GM12878 (cell line): ENCODE data around the gene INHBC. TPM values are rescaled to one million over a fixed set of nuclear protein-coding genes. Genes with fewer than 3 reads are reported as not detected.

ENCODE experiments used
- ATAC-seq: fragments of 200-7000 bp; cut with Tn5 transposase; 3 replicates; pipeline ENCODE4 v1.9.1; 2020; ENCODE audit warnings: mild to moderate bottlenecking, moderate library complexity
- BruUV-seq: library from RNA; stranded (reverse); fragments of 400-500 nt; replicated peaks from 2 replicates; lab custom pipeline; 2021; lab: Mats Ljungman, UMichigan
- CTCF ChIA-PET: fragments of 300-600 bp; sonication (Branson Sonifier 250); formaldehyde crosslinking; extraction: SDS; loops from one replicate; lab custom pipeline; 2021; ENCODE audit warnings: inconsistent platforms; lab: Yijun Ruan, JAX
- POLR2A ChIA-PET: fragments of 350-600 bp; formaldehyde crosslinking; extraction: SDS; loops from one replicate; lab custom pipeline; 2021; ENCODE audit warnings: inconsistent platforms; lab: Charles Lee
- RAD21 ChIA-PET: fragments of 300-600 bp; sonication (Branson Sonifier 250); formaldehyde crosslinking; loops from one replicate; lab custom pipeline; 2023; ENCODE audit warnings: antibody characterized with exemption; ENCODE audit not compliant: unreplicated experiment; lab: Charles Lee
- SMC1A ChIA-PET: fragments of 300-600 bp; sonication (Branson Sonifier 250); formaldehyde crosslinking; loops from one replicate; lab custom pipeline; 2023; ENCODE audit not compliant: unreplicated experiment, uncharacterized antibody; lab: Charles Lee
- DNase-seq: peaks from one replicate; pipeline ENCODE4 v3.0.0-alpha.2; 2011; ENCODE audit warnings: low read depth, low spot score
- FAIRE-seq: peaks from 3 replicates; lab custom pipeline; 2011; peaks lifted over from hg19 to GRCh38; lab: Jason Lieb, UNC
- H2AFZ ChIP-seq: 2 replicates; pipeline ENCODE4 v1.6.0; 2011; ENCODE audit warnings: low read depth, low read length, control low read depth; ENCODE audit not compliant: control insufficient read depth
- H3K27ac ChIP-seq: 2 replicates; pipeline ENCODE4 v1.5.1; 2011; ENCODE audit warnings: control low read depth; ENCODE audit not compliant: control insufficient read depth, insufficient read depth
- H3K27me3 ChIP-seq, 2 experiments: replicated peaks in 1 of 2; 2 replicates each; pipeline versions ENCODE4 v1.6.0 to v1.6.1; 2011; ENCODE audit warnings: low read length in 1 of 2; ENCODE audit not compliant: control insufficient read depth in 2 of 2, insufficient read depth in 2 of 2
- H3K36me3 ChIP-seq, 2 experiments: 2 replicates each; pipeline ENCODE4 v1.5.1; 2011; ENCODE audit warnings: low read length in 1 of 2; ENCODE audit not compliant: control insufficient read depth in 2 of 2, insufficient read depth in 2 of 2
- H3K4me1 ChIP-seq: 2 replicates; pipeline ENCODE4 v1.6.1; 2011; ENCODE audit warnings: mild to moderate bottlenecking, low read length, moderate library complexity, mixed read lengths; ENCODE audit not compliant: control insufficient read depth, insufficient read depth
- H3K4me2 ChIP-seq: 2 replicates; pipeline ENCODE4 v1.6.0; 2011; ENCODE audit warnings: control low read depth; ENCODE audit not compliant: control insufficient read depth, insufficient read depth
- H3K4me3 ChIP-seq: fragments of 200-600 bp; sonication (generic); 2 replicates; pipeline ENCODE4 v1.5.1; 2016
- H3K79me2 ChIP-seq: 2 replicates; pipeline ENCODE4 v1.6.0; 2011; ENCODE audit warnings: low read length; ENCODE audit not compliant: control insufficient read depth, insufficient read depth
- H3K9ac ChIP-seq: 2 replicates; pipeline ENCODE4 v1.8.0; 2011; ENCODE audit warnings: low read length, control low read depth, mixed read lengths; ENCODE audit not compliant: control insufficient read depth, insufficient read depth
- H3K9me3 ChIP-seq: replicated peaks from 3 replicates; pipeline ENCODE4 v1.5.1; 2011; ENCODE audit warnings: mild to moderate bottlenecking, low read length; ENCODE audit not compliant: control insufficient read depth, insufficient read depth
- H4K20me1 ChIP-seq: 2 replicates; pipeline ENCODE4 v1.6.0; 2011; ENCODE audit not compliant: control insufficient read depth, insufficient read depth
- BMI1 ChIP-seq: fragments of 450-650 bp; IDR thresholded peaks from 2 replicates; pipeline ENCODE4 v1.6.1; 2016; ENCODE audit warnings: mild to moderate bottlenecking, moderate library complexity, borderline replicate concordance
- BRCA1 ChIP-seq: IDR thresholded peaks from 2 replicates; pipeline ENCODE4 v1.6.1; 2011; ENCODE audit warnings: low read depth, low read length, improper control_type of control experiment
- CREB1 ChIP-seq: IDR thresholded peaks from 2 replicates; pipeline ENCODE4 v1.6.1; 2012; ENCODE audit warnings: low read depth, mild to moderate bottlenecking, inconsistent platforms
- CTCF ChIP-seq, 3 experiments: IDR thresholded peaks in 2 of 3; conservative IDR thresholded peaks in 1 of 3; 2 replicates each; pipeline ENCODE4 v1.5.1; 2011; ENCODE audit warnings: low read depth in 3 of 3, low read length in 3 of 3, mild to moderate bottlenecking in 3 of 3, control low read depth in 2 of 3, moderate library complexity in 2 of 3, inconsistent platforms in 1 of 3, mixed read lengths in 1 of 3; ENCODE audit not compliant: control insufficient read depth in 2 of 3, insufficient read depth in 1 of 3; ENCODE audit errors: extremely low read depth in 1 of 3
- MXI1 ChIP-seq: fragments of 150-350 bp; IDR thresholded peaks from 2 replicates; pipeline ENCODE4 v1.6.1; 2011; ENCODE audit warnings: low read depth, mild to moderate bottlenecking, inconsistent platforms, low read length, improper control_type of control experiment
- NFIC ChIP-seq: IDR thresholded peaks from 2 replicates; pipeline ENCODE4 v1.6.1; 2012; ENCODE audit warnings: low read depth, mild to moderate bottlenecking, inconsistent platforms, low read length, moderate library complexity
- NR2C1 ChIP-seq: fragments of 450-650 bp; IDR thresholded peaks from 2 replicates; pipeline ENCODE4 v1.6.1; 2017; ENCODE audit warnings: antibody characterized with exemption, mild to moderate bottlenecking, moderate library complexity
- PBX3 ChIP-seq: IDR thresholded peaks from 2 replicates; pipeline ENCODE4 v1.6.1; 2011; ENCODE audit warnings: mild to moderate bottlenecking, low read depth, low read length, moderate library complexity; ENCODE audit not compliant: insufficient replicate concordance
- RUNX3 ChIP-seq: IDR thresholded peaks from 2 replicates; pipeline ENCODE4 v1.6.1; 2012; ENCODE audit warnings: low read length, inconsistent platforms
- SIX5 ChIP-seq: IDR thresholded peaks from 2 replicates; pipeline ENCODE4 v1.6.1; 2011; ENCODE audit warnings: mild to moderate bottlenecking, low read depth, low read length, moderate library complexity; ENCODE audit not compliant: severe bottlenecking
- ZBTB33 ChIP-seq: fragments of 450-650 bp; IDR thresholded peaks from 2 replicates; pipeline ENCODE4 v1.6.1; 2017; ENCODE audit warnings: mild to moderate bottlenecking
- ZNF207 ChIP-seq: fragments of 450-650 bp; IDR thresholded peaks from 2 replicates; pipeline ENCODE4 v1.6.1; 2014; ENCODE audit warnings: antibody characterized with exemption, mild to moderate bottlenecking, borderline replicate concordance
- ZNF217 ChIP-seq: fragments of 450-650 bp; IDR thresholded peaks from 2 replicates; pipeline ENCODE4 v1.6.1; 2017; ENCODE audit warnings: antibody characterized with exemption, mild to moderate bottlenecking
- ZZZ3 ChIP-seq: IDR thresholded peaks from 2 replicates; pipeline ENCODE4 v1.6.1; 2011; ENCODE audit warnings: low read depth; ENCODE audit not compliant: control insufficient read depth, insufficient read length
- WGBS: methylation state at CpG from one replicate; pipeline ENCODE4 v1.1.6; 2016; ENCODE audit warnings: low lambda C conversion rate; ENCODE audit not compliant: insufficient replicate concordance, insufficient coverage; ENCODE audit errors: missing lambda C conversion rate; 5-methylcytosine and 5-hydroxymethylcytosine counted together
- in situ Hi-C: fragments of 300-500 bp; cut with MboI; formaldehyde crosslinking; loops from 9 replicates; pipeline ENCODE4 v1.14.3; 2018; ENCODE audit warnings: mixed read lengths
- intact Hi-C: fragments of 100-400 bp; cut with micrococcal nuclease; formaldehyde crosslinking; loops from one replicate; pipeline ENCODE4 v1.14.2; 2022; ENCODE audit not compliant: unreplicated experiment
- polyA plus RNA-seq, 11 experiments: library from polyadenylated mRNA; depleted of rRNA in 4 of 11; unstranded in 6 of 11; stranded (reverse) in 5 of 11; fragments of >200 nt; fragmentation: Nextera tagmentation in 4 of 11; fragmentation: Illumina TruSeq in 1 of 11; extraction: Ambion mirVana in 4 of 11; extraction: Trizol in 1 of 11; gene quantifications; 1 replicate in 1 of 11; 2 replicates in 10 of 11; pipeline versions ENCODE4 v1.2.1 to v1.2.3, GENCODE V29; 2011 to 2016; ENCODE audit warnings: inconsistent platforms in 2 of 11, missing spikeins in 2 of 11, low read depth in 1 of 11
- total RNA-seq, 4 experiments: library from RNA; depleted of rRNA in 3 of 4; stranded (reverse); fragments of >200 nt in 3 of 4; fragmentation: Illumina TruSeq in 1 of 4; extraction: Trizol in 1 of 4; gene quantifications; 2 replicates each; pipeline versions ENCODE4 v1.2.1 to v1.2.3, GENCODE V29; 2013 to 2021

Gene INHBC
- total and polyA plus RNA-seq, 10 of the 15 experiments (the other 5 are each of a cell fraction or from before 2014, with no cell fraction given) = 0.04 to 0.22 (median 0.13) TPM; not detected in 5

GRCh38 chr12:57410534-57410933, 24.1 kb upstream of the INHBC start:
- no peaks in the 10 kb centered on the region for H3K79me2 ChIP-seq
- no peaks in the 10 kb centered on the region; a peak in 1 of 4 replicates for H3K36me3 ChIP-seq
- ChIA-PET CTCF (interaction anchor here (0.6 to 2.7 kb wide), 9 partner anchors 7 to 197 kb away, joined by 3 to 14 read pairs (median 4); partner anchors contain the start of genes GLI1 and INHBE), SMC1A (interaction anchor here (0.9 to 2.1 kb wide), 5 partner anchors 9 to 181 kb away, joined by 3 to 9 read pairs (median 5); no protein-coding TSS in a partner anchor), RAD21 (interaction anchor here (2.1 kb wide), 1 partner anchor 43 kb away, joined by 7 read pairs; no protein-coding TSS in a partner anchor), POLR2A (interaction anchor here (0.5 to 1.2 kb wide), 4 partner anchors 9 to 272 kb away, joined by 4 to 5 read pairs (median 4); no protein-coding TSS in a partner anchor)
- in situ Hi-C loops (no loop called here), intact Hi-C loops (no loop called here)
- no peaks in the 10 kb centered on the region for H3K4me1 ChIP-seq
- no peak overlapping the region for H3K4me2 ChIP-seq
- TF ChIP-seq ZBTB33 (no peak), ZNF217 (no peak), NFIC (no peak), NR2C1 (no peak), CREB1 (no peak), PBX3 (no peak), CTCF (IDR thresholded peaks at IDR 0.05 in 2 of 3, conservative IDR thresholded peaks at IDR 0.05 in 1 of 3; ENCODE audit: control insufficient read depth in 2 of 3, extremely low read depth in 1 of 3, insufficient read depth in 1 of 3, low read depth in 3 of 3, low read length in 3 of 3) (no peak), BMI1 (no peak), MXI1 (no peak), SIX5 (no peak), RUNX3 (no peak), ZNF207 (no peak), BRCA1 (no peak), ZZZ3 (no peak)
- no peak for DNase-seq
- no peaks in the 10 kb centered on the region for H3K27me3 ChIP-seq
- no peak overlapping the region for H3K9ac ChIP-seq
- 100% methylated on average over 4 of the region's 4 CpGs for WGBS
- H4K20me1 ChIP-seq = no peaks in the 10 kb centered on the region
- H3K9me3 ChIP-seq = no peaks in the 10 kb centered on the region
- no peak overlapping the region for H3K27ac ChIP-seq
- H2AFZ ChIP-seq = no peak overlapping the region
- H3K4me3 ChIP-seq = no peak overlapping the region
- FAIRE-seq = no peak
- no TSS peak for BruUV-seq
- ATAC-seq = no peak
